NAMALWA (cell line): ENCODE measurements around the gene RSPO1.

ENCODE experiments used
- DNase-seq: peaks from one replicate; pipeline ENCODE4 v3.0.0-alpha.2; 2015; ENCODE audit warnings: low spot score

Gene RSPO1

GRCh38 chr1:37656881-37657280, 22.2 kb upstream of the RSPO1 start:
- DNase-seq = no peak

- DNase-seq = no peak
These were observed 21.3 kb upstream of the RSPO1 start for GRCh38 chr1:37656026-37656425.

GRCh38 chr1:37655274-37655673, 20.6 kb upstream of the RSPO1 start:
- DNase-seq = no peak

GRCh38 chr1:37653906-37654305, 19.2 kb upstream of the RSPO1 start:
- DNase-seq = no peak

GRCh38 chr1:37652976-37653375, 18.3 kb upstream of the RSPO1 start:
- no peak for DNase-seq

- DNase-seq = no peak
These were observed 17.1 kb upstream of the RSPO1 start for GRCh38 chr1:37651803-37652202.

GRCh38 chr1:37650721-37651120, 16.0 kb upstream of the RSPO1 start:
- DNase-seq = no peak

- no peak for DNase-seq
These were observed 15.5 kb upstream of the RSPO1 start for GRCh38 chr1:37650173-37650572.

GRCh38 chr1:37647281-37647680, 12.6 kb upstream of the RSPO1 start:
- no peak for DNase-seq

- no peak for DNase-seq
These were observed 6.4 kb upstream of the RSPO1 start for GRCh38 chr1:37641059-37641458.

GRCh38 chr1:37636435-37636834, 1.7 kb upstream of the RSPO1 start:
- DNase-seq = no peak

GRCh38 chr1:37634992-37635902, 555 bp upstream of the RSPO1 start:
- no peak for DNase-seq

- DNase-seq = no peak
These were observed 801 bp downstream of the RSPO1 start for GRCh38 chr1:37633938-37634243.

- DNase-seq = no peak
These were observed 1.4 kb downstream of the RSPO1 start for GRCh38 chr1:37633040-37633937.

GRCh38 chr1:37631036-37631435, 3.7 kb downstream of the RSPO1 start:
- DNase-seq = no peak

GRCh38 chr1:37630426-37631028, 4.2 kb downstream of the RSPO1 start:
- DNase-seq = no peak

GRCh38 chr1:37629726-37630425, 4.8 kb downstream of the RSPO1 start:
- no peak for DNase-seq

GRCh38 chr1:37629008-37629407, 5.7 kb downstream of the RSPO1 start:
- no peak for DNase-seq

GRCh38 chr1:37628026-37628556, 6.6 kb downstream of the RSPO1 start:
- DNase-seq = no peak

GRCh38 chr1:37622131-37622530, 12.6 kb downstream of the RSPO1 start:
- peak; percentile 19 for DNase-seq

GRCh38 chr1:37621326-37621870, 13.3 kb downstream of the RSPO1 start:
- no peak for DNase-seq

- no peak for DNase-seq
These were observed 14.0 kb downstream of the RSPO1 start for GRCh38 chr1:37620707-37621106.
